HepG2 (cell line): ENCODE measurements around the gene ZDHHC16.

Experiments used
- ASH2L ChIP-seq: fragments of 300-600, 200-600 bp; sonication (generic); IDR thresholded peaks from 2 replicates; pipeline ENCODE4 v1.7.0; 2017; ENCODE audit warnings: low read depth, mild to moderate bottlenecking, moderate library complexity, mixed read lengths, low read length; ENCODE audit not compliant: insufficient read length
- HNRNPUL1 ChIP-seq: fragments of 200-400 bp; formaldehyde crosslinking; IDR thresholded peaks from 2 replicates; pipeline ENCODE4 v1.6.1; 2017; ENCODE audit warnings: low read depth, mild to moderate bottlenecking, low read length, moderate library complexity
- IKZF1 ChIP-seq: fragments of 450-650 bp; IDR thresholded peaks from 2 replicates; pipeline ENCODE4 v1.7.1; 2016
- JUND ChIP-seq: sonication (generic); formaldehyde crosslinking; IDR thresholded peaks from 2 replicates; pipeline ENCODE4 v1.8.0; 2022; ENCODE audit warnings: mild to moderate bottlenecking, missing genetic modification reagents
- POLR2A ChIP-seq, 2 experiments: IDR thresholded peaks; 2 replicates each; pipeline ENCODE4 v1.6.1; 2011; ENCODE audit warnings: low read depth in 2 of 2, low read length in 2 of 2, mild to moderate bottlenecking in 1 of 2, moderate library complexity in 1 of 2; ENCODE audit not compliant: insufficient read depth in 1 of 2
- RBAK ChIP-seq: sonication (generic); formaldehyde crosslinking; IDR thresholded peaks from 2 replicates; pipeline ENCODE4 v1.5.1; 2020; ENCODE audit warnings: mild to moderate bottlenecking, missing genetic modification reagents
- ZBTB21 ChIP-seq: sonication (generic); formaldehyde crosslinking; IDR thresholded peaks from 2 replicates; pipeline ENCODE4 v1.4.0; 2020; ENCODE audit warnings: missing genetic modification reagents
- ZNF121 ChIP-seq: sonication (generic); formaldehyde crosslinking; IDR thresholded peaks from 2 replicates; pipeline ENCODE4 v1.5.0; 2020; ENCODE audit warnings: mild to moderate bottlenecking, missing genetic modification reagents
- ZNF850 ChIP-seq: sonication (generic); formaldehyde crosslinking; conservative IDR thresholded peaks from 2 replicates; pipeline ENCODE4 v1.9.0; 2021; ENCODE audit warnings: mild to moderate bottlenecking, missing genetic modification reagents
- TF ChIP-seq, protein P1 (sequence below): sonication (generic); formaldehyde crosslinking; IDR thresholded peaks from 2 replicates; pipeline ENCODE4 v1.8.1; 2022; ENCODE audit warnings: low read depth, mild to moderate bottlenecking, missing genetic modification reagents
- TF ChIP-seq, protein P2 (sequence below): sonication (generic); formaldehyde crosslinking; IDR thresholded peaks from 2 replicates; pipeline ENCODE4 v1.5.0; 2020; ENCODE audit warnings: mild to moderate bottlenecking, missing genetic modification reagents, borderline replicate concordance
- TF ChIP-seq, protein P3 (sequence below): sonication (generic); formaldehyde crosslinking; IDR thresholded peaks from 2 replicates; pipeline ENCODE4 v1.5.0; 2020; ENCODE audit warnings: mild to moderate bottlenecking, missing genetic modification reagents, moderate library complexity
- TF ChIP-seq, protein P4 (sequence below): sonication (generic); formaldehyde crosslinking; IDR thresholded peaks from 2 replicates; pipeline ENCODE4 v1.4.0; 2020; ENCODE audit warnings: mild to moderate bottlenecking, missing genetic modification reagents

DNA sequence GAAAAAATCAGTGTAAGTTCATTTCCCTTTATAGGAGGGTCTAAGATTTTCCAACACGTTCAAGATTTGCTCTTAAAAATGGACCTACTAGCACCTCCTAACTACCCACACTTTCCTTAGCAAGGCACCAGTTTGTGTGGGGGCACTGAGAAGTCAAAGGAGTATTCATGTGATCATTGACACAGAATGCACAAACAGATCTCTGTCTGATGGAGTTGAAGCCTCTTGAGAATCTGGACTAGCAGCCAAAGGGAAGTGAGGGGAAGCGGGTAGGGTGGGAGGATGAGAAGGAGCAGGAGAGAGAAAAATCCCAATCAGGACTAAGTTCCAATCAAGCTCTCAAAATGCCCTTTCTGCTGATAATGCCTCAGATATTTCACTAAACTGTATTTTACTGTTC is 48.2 kb downstream of the ZDHHC16 start:
- TF ChIP-seq, protein P1, sequence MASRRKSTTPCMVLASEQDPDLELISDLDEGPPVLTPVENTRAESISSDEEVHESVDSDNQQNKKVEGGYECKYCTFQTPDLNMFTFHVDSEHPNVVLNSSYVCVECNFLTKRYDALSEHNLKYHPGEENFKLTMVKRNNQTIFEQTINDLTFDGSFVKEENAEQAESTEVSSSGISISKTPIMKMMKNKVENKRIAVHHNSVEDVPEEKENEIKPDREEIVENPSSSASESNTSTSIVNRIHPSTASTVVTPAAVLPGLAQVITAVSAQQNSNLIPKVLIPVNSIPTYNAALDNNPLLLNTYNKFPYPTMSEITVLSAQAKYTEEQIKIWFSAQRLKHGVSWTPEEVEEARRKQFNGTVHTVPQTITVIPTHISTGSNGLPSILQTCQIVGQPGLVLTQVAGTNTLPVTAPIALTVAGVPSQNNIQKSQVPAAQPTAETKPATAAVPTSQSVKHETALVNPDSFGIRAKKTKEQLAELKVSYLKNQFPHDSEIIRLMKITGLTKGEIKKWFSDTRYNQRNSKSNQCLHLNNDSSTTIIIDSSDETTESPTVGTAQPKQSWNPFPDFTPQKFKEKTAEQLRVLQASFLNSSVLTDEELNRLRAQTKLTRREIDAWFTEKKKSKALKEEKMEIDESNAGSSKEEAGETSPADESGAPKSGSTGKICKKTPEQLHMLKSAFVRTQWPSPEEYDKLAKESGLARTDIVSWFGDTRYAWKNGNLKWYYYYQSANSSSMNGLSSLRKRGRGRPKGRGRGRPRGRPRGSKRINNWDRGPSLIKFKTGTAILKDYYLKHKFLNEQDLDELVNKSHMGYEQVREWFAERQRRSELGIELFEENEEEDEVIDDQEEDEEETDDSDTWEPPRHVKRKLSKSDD (CRISPR knock-in tag), result no peak
- no peak for TF ChIP-seq ASH2L
- TF ChIP-seq IKZF1, result no peak
- TF ChIP-seq RBAK (CRISPR knock-in tag), result no peak
- TF ChIP-seq ZNF121 (CRISPR knock-in tag), result no peak
- TF ChIP-seq POLR2A (IDR thresholded peaks at IDR 0.05; ENCODE audit: insufficient read depth in 1 of 2, low read depth in 2 of 2, low read length in 2 of 2), result no peak
- no peak for TF ChIP-seq ZNF850
- no peak for TF ChIP-seq HNRNPUL1
- TF ChIP-seq, protein P2, sequence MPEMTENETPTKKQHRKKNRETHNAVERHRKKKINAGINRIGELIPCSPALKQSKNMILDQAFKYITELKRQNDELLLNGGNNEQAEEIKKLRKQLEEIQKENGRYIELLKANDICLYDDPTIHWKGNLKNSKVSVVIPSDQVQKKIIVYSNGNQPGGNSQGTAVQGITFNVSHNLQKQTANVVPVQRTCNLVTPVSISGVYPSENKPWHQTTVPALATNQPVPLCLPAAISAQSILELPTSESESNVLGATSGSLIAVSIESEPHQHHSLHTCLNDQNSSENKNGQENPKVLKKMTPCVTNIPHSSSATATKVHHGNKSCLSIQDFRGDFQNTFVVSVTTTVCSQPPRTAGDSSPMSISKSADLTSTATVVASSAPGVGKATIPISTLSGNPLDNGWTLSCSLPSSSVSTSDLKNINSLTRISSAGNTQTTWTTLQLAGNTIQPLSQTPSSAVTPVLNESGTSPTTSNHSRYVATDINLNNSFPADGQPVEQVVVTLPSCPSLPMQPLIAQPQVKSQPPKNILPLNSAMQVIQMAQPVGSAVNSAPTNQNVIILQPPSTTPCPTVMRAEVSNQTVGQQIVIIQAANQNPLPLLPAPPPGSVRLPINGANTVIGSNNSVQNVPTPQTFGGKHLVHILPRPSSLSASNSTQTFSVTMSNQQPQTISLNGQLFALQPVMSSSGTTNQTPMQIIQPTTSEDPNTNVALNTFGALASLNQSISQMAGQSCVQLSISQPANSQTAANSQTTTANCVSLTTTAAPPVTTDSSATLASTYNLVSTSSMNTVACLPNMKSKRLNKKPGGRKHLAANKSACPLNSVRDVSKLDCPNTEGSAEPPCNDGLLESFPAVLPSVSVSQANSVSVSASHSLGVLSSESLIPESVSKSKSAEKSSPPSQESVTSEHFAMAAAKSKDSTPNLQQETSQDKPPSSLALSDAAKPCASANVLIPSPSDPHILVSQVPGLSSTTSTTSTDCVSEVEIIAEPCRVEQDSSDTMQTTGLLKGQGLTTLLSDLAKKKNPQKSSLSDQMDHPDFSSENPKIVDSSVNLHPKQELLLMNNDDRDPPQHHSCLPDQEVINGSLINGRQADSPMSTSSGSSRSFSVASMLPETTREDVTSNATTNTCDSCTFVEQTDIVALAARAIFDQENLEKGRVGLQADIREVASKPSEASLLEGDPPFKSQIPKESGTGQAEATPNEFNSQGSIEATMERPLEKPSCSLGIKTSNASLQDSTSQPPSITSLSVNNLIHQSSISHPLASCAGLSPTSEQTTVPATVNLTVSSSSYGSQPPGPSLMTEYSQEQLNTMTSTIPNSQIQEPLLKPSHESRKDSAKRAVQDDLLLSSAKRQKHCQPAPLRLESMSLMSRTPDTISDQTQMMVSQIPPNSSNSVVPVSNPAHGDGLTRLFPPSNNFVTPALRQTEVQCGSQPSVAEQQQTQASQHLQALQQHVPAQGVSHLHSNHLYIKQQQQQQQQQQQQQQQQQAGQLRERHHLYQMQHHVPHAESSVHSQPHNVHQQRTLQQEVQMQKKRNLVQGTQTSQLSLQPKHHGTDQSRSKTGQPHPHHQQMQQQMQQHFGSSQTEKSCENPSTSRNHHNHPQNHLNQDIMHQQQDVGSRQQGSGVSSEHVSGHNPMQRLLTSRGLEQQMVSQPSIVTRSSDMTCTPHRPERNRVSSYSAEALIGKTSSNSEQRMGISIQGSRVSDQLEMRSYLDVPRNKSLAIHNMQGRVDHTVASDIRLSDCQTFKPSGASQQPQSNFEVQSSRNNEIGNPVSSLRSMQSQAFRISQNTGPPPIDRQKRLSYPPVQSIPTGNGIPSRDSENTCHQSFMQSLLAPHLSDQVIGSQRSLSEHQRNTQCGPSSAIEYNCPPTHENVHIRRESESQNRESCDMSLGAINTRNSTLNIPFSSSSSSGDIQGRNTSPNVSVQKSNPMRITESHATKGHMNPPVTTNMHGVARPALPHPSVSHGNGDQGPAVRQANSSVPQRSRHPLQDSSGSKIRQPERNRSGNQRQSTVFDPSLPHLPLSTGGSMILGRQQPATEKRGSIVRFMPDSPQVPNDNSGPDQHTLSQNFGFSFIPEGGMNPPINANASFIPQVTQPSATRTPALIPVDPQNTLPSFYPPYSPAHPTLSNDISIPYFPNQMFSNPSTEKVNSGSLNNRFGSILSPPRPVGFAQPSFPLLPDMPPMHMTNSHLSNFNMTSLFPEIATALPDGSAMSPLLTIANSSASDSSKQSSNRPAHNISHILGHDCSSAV (CRISPR knock-in tag), result no peak
- TF ChIP-seq ZBTB21 (CRISPR knock-in tag), result no peak
- TF ChIP-seq JUND, result no peak
- TF ChIP-seq, protein P3, sequence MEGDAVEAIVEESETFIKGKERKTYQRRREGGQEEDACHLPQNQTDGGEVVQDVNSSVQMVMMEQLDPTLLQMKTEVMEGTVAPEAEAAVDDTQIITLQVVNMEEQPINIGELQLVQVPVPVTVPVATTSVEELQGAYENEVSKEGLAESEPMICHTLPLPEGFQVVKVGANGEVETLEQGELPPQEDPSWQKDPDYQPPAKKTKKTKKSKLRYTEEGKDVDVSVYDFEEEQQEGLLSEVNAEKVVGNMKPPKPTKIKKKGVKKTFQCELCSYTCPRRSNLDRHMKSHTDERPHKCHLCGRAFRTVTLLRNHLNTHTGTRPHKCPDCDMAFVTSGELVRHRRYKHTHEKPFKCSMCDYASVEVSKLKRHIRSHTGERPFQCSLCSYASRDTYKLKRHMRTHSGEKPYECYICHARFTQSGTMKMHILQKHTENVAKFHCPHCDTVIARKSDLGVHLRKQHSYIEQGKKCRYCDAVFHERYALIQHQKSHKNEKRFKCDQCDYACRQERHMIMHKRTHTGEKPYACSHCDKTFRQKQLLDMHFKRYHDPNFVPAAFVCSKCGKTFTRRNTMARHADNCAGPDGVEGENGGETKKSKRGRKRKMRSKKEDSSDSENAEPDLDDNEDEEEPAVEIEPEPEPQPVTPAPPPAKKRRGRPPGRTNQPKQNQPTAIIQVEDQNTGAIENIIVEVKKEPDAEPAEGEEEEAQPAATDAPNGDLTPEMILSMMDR (CRISPR knock-in tag), result no peak
- TF ChIP-seq, protein P4, sequence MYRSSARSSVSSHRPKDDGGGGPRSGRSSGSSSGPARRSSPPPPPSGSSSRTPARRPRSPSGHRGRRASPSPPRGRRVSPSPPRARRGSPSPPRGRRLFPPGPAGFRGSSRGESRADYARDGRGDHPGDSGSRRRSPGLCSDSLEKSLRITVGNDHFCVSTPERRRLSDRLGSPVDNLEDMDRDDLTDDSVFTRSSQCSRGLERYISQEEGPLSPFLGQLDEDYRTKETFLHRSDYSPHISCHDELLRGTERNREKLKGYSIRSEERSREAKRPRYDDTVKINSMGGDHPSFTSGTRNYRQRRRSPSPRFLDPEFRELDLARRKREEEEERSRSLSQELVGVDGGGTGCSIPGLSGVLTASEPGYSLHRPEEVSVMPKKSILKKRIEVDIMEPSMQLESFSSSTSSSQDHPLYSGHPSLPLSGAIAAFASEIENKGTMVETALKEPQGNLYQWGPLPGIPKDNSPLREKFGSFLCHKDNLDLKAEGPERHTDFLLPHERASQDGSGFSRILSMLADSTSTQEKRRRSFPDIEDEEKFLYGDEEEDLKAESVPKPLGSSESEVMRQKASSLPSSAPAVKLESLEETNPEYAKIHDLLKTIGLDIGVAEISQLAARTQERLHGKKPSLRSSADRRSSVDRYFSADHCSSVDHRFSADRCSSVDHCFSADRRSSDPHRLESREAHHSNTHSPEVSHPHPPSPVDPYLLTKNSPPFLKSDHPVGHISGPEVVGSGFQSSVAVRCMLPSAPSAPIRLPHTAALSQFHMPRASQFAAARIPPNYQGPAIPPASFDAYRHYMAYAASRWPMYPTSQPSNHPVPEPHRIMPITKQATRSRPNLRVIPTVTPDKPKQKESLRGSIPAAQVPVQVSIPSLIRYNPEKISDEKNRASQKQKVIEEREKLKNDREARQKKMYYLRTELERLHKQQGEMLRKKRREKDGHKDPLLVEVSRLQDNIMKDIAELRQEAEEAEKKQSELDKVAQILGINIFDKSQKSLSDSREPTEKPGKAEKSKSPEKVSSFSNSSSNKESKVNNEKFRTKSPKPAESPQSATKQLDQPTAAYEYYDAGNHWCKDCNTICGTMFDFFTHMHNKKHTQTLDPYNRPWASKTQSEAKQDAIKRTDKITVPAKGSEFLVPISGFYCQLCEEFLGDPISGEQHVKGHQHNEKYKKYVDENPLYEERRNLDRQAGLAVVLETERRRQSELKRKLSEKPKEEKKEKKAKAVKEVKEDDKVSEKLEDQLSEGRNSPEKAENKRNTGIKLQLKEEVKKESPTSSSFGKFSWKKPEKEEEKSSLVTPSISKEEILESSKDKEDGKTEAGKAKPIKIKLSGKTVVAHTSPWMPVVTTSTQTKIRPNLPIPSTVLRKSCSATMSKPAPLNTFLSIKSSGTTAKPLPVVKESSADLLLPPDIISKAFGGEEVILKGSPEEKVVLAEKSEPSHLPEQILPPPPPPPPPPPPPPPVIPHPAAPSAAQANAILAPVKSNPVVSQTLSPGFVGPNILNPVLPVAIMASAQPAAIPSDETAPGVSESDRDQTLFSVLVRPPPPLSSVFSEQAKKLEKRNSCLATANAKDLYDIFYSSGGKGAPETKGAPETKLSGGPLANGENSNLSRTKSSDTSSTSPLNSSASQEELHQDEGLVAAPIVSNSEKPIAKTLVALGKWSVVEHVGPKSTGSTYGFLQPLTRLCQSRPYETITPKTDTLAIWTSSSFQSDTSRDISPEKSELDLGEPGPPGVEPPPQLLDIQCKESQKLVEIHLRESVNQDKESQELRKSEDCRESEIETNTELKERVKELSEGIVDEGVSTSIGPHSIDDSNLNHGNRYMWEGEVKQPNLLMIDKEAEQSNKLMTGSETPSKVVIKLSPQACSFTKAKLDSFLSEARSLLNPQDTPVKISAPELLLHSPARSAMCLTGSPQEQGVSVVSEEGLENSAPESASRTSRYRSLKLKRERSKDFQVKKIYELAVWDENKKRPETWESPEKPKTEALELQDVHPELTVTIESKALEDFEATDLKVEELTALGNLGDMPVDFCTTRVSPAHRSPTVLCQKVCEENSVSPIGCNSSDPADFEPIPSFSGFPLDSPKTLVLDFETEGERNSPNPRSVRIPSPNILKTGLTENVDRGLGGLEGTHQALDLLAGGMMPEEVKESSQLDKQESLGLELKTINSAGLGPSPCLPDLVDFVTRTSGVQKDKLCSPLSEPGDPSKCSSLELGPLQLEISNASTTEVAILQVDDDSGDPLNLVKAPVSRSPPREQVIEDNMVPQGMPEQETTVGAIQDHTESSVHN (CRISPR knock-in tag), result no peak
